Adrenal gland (tissue), 12 donors: ENCODE measurements around the gene CABCOCO1. TPM values are rescaled to one million over a fixed set of nuclear protein-coding genes. Genes with fewer than 3 reads are reported as not detected.
"Not testable (repeated sequence)": the region's sequence is repeated elsewhere in the genome, so short reads cannot be mapped to it uniquely, and the experiment has no call there.

Source experiments
- DNase-seq, 7 donors: peaks; one replicate each; pipeline ENCODE4 v3.0.0-alpha.2; 2019 to 2020
- H3K27ac ChIP-seq, 5 donors: fragments of 200-600 bp; sonication (generic) in 4 of 5; 1 replicate in 3 of 5; 2 replicates in 2 of 5; pipeline versions ENCODE4 v1.5.1 to v1.8.0; 2016 to 2020; ENCODE audit warnings: mild to moderate bottlenecking in 1 of 5
- H3K27me3 ChIP-seq: fragments of 200-600 bp; 2 replicates; pipeline ENCODE4 v1.8.0; 2021
- H3K36me3 ChIP-seq, 2 donors: fragments of 200-600 bp; replicated peaks in 1 of 2; 1 replicate in 1 of 2; 2 replicates in 1 of 2; pipeline versions ENCODE4 v1.5.1 to v1.8.0; 2018 to 2022
- H3K4me1 ChIP-seq, 2 donors: fragments of 200-600 bp; replicated peaks in 1 of 2; 1 replicate in 1 of 2; 2 replicates in 1 of 2; pipeline versions ENCODE4 v1.5.1 to v1.8.0; 2018 to 2021
- H3K4me3 ChIP-seq, 4 donors: fragments of 200-600 bp; sonication (generic) in 3 of 4; one replicate each; pipeline ENCODE4 v1.5.1; 2016 to 2018
- H3K9me3 ChIP-seq, 3 donors: fragments of 200-600 bp; sonication (generic) in 1 of 3; replicated peaks in 1 of 3; 1 replicate in 2 of 3; 2 replicates in 1 of 3; pipeline versions ENCODE4 v1.5.1 to v1.8.0; 2016 to 2021
- POLR2A ChIP-seq, 2 donors: fragments of 450-650 bp; IDR thresholded peaks; one replicate each; pipeline ENCODE4 v1.6.1; 2017; ENCODE audit warnings: antibody characterized with exemption in 2 of 2, mild to moderate bottlenecking in 2 of 2, moderate library complexity in 1 of 2
- WGBS, 4 donors: extraction: QIAGEN DNeasy Blood & Tissue Kit in 2 of 4; methylation state at CpG; one replicate each; pipeline versions ENCODE4 v1.1.5 to v1.1.7; 2013 to 2017; 5-methylcytosine and 5-hydroxymethylcytosine counted together
- intact Hi-C, 2 donors: fragments of 100-400 bp; cut with DNase I; formaldehyde crosslinking; loops; one replicate each; pipeline versions ENCODE4 v1.14.1 to v1.15.0; 2022 to 2023
- polyA plus RNA-seq, 3 donors: library from polyadenylated mRNA; stranded (reverse); fragments of 200-250 nt in 2 of 3; fragments of 350-450 nt in 1 of 3; fragmentation: Illumina TruSeq in 1 of 3; extraction: RNeasy Lipid Tissue Mini Kit (QIAGEN cat#74804) in 1 of 3; gene quantifications; one replicate each; pipeline ENCODE4 v1.2.3, GENCODE V29; 2013 to 2014
- total RNA-seq, 9 donors: library from RNA; depleted of rRNA in 4 of 9; stranded (reverse); fragments of >200 nt in 4 of 9; fragments of 120-200 nt in 1 of 9; fragmentation: NEBNext Ultra II Directional in 1 of 9; extraction: Animal tissue kit (Norgen Biotek cat#: 25700) in 1 of 9; gene quantifications; one replicate each; pipeline versions ENCODE4 v1.1.0 to v1.2.4, GENCODE V29; 2013 to 2023
- TF ChIP-seq, protein P1 (sequence below), 6 experiments: fragments of 450-650 bp in 4 of 6; fragments of 200-600 bp in 2 of 6; sonication (generic) in 1 of 6; IDR thresholded peaks; 1 replicate in 5 of 6; 2 replicates in 1 of 6; pipeline versions ENCODE4 v1.5.1 to v1.8.0; 2016 to 2021; ENCODE audit warnings: antibody characterized with exemption in 6 of 6, mild to moderate bottlenecking in 2 of 6, moderate library complexity in 1 of 6
- donor health status: healthy with polysubstance abuse.
- donor health status: Bipolar disorder and iron deficiency.
- donor health status: DM: yes; HTN: yes; CAD: no.
- donor health status: DM: no; HTN: no; CAD: no.
- donor health status: DM: no; HTN: no; CAD: no.
- donor health status: DM: yes; HTN: yes; CAD: no.

Gene CABCOCO1
- total and polyA plus RNA-seq, 12 donors: 0.36 to 2.9 (median 1.4) TPM; not detected in 6

DNA sequence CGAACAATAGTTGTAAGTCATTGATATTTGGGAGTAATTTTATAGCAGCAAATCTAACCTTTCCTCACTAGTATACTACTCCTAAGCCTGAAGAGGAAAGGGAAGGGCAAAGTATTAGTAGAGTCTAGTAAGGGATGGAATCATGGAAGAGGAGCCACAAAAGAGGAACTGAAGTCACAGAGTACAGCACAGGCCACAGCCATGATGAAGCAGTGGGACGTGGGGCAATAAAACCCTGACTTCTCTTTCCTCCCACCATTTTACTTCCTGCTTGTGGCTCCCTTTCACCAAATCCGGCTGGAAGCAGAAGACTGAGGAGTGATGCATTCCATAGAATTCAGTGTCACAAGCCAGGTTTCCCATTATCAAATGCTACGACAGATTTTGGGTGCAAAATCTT lies 58.7 kb downstream of the CABCOCO1 start:
- Histone ChIP-seq H3K4me3 (no peak overlapping the region), H3K27ac (no peak overlapping the region), H3K36me3 (no peaks in the 10 kb centered on the region), H3K9me3 (peaks cover 0 to 7% (median 0%) of the 10 kb centered on the region in 3 donors), H3K27me3 (no peaks in the 10 kb centered on the region), H3K4me1 (no peaks in the 10 kb centered on the region)
- no peak for TF ChIP-seq POLR2A (IDR thresholded peaks at IDR 0.05)
- TF ChIP-seq, protein P1, sequence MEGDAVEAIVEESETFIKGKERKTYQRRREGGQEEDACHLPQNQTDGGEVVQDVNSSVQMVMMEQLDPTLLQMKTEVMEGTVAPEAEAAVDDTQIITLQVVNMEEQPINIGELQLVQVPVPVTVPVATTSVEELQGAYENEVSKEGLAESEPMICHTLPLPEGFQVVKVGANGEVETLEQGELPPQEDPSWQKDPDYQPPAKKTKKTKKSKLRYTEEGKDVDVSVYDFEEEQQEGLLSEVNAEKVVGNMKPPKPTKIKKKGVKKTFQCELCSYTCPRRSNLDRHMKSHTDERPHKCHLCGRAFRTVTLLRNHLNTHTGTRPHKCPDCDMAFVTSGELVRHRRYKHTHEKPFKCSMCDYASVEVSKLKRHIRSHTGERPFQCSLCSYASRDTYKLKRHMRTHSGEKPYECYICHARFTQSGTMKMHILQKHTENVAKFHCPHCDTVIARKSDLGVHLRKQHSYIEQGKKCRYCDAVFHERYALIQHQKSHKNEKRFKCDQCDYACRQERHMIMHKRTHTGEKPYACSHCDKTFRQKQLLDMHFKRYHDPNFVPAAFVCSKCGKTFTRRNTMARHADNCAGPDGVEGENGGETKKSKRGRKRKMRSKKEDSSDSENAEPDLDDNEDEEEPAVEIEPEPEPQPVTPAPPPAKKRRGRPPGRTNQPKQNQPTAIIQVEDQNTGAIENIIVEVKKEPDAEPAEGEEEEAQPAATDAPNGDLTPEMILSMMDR (IDR thresholded peaks at IDR 0.05): no peak
- no peak for DNase-seq
- intact Hi-C loops: no loop called here
- WGBS, 4 donors: 85 to 88% (median 87%) methylated on average over 4 of the region's 4 CpGs

DNA sequence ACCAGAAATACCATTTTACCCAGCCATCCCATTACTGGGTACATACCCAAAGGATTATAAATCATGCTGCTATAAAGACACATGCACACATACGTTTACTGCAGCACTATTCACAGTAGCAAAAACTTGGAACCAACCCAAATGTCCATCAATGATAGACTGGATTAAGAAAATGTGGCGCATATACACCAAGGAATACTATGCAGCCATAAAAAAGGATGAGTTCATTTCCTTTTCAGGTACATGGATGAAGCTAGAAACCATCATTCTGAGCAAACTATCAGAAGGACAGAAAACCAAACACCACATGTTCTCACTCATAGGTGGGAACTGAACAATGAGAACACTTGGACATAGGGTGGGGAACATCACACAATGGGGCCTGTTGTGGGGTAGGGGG lies 62.5 kb downstream of the CABCOCO1 start:
- H3K27me3 ChIP-seq, H3K36me3 ChIP-seq, H3K4me3 ChIP-seq, intact Hi-C loops, H3K27ac ChIP-seq, H3K9me3 ChIP-seq, H3K4me1 ChIP-seq, DNase-seq: not testable (repeated sequence)
- 72 to 94% (median 84%) methylated on average over 2 of the region's 2 CpGs for WGBS, 4 donors

DNA sequence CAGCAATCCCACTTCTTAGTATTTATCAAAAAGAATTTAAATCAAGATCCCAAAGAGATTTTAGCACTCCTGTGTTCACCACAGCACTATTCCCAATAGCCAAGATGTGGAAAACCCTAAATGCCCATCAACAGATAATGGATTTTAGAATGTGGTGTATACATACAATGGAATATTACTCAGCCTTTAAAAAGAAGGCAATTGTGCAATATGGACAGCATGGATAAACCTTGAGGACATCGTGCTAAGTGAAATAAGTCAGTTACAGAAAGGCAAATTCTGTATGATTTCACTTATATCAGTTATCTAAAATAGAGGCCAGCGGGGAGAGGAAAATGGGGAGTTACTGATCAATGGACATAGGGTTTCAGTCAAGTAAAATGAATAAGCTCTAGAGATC lies 66.9 kb downstream of the CABCOCO1 start:
- no peaks in the 10 kb centered on the region for H3K27me3 ChIP-seq
- no peak overlapping the region for H3K4me3 ChIP-seq
- TF ChIP-seq, protein P1 (IDR thresholded peaks at IDR 0.05): no peak
- TF ChIP-seq POLR2A (IDR thresholded peaks at IDR 0.05): no peak
- intact Hi-C loops: no loop called here
- H3K9me3 ChIP-seq: no peaks in the 10 kb centered on the region
- H3K27ac ChIP-seq: no peak overlapping the region
- no peaks in the 10 kb centered on the region for H3K4me1 ChIP-seq
- H3K36me3 ChIP-seq: no peaks in the 10 kb centered on the region
- 95 to 96% (median 95%) methylated on average over 2 of the region's 2 CpGs for WGBS, 4 donors
- no peak for DNase-seq

DNA sequence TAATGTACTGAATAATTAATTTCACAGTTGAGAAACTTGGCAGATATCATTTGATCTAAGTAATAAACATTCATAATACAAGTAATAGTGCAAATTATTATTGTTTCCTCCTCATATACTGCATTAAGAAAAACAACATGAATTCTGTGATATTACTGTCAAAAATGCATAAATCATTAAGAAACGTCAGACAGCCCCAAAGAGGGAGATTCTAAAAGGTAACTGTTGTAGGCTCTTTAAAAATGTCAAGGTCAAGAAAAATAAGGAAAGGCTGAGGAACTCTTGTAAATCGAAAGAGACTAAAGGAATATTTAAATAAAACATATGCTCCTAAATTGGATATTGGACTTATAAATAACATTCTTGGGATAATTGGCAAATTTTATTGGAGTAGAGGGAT lies 67.9 kb downstream of the CABCOCO1 start:
- TF ChIP-seq POLR2A (IDR thresholded peaks at IDR 0.05): no peak
- TF ChIP-seq, protein P1 (IDR thresholded peaks at IDR 0.05): no peak
- Histone ChIP-seq H3K27me3 (no peaks in the 10 kb centered on the region), H3K36me3 (no peaks in the 10 kb centered on the region), H3K9me3 (no peaks in the 10 kb centered on the region), H3K4me3 (no peak overlapping the region), H3K27ac (no peak overlapping the region), H3K4me1 (no peaks in the 10 kb centered on the region)
- WGBS, 4 donors: 40 to 62% (median 46%) methylated on average over 2 of the region's 2 CpGs
- no peak for DNase-seq
- intact Hi-C loops: no loop called here

DNA sequence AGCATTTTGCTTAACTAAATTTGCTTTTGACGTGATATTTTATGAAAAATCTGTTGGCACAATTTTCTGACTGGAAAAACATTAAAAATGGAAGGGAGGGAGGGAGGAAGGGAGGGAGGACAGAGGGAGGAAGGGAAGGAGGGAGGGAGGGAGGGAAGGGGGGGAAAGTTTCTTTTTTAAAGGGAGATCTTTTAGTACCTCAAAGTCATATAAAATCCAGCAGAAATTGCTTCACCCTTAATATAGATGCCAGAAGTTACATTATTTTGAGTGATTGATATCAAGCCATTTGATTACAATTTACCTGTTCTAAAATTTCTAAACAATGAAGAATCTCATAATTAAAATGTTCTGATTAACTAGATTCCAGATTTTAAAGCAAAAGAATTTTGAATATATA lies 68.9 kb downstream of the CABCOCO1 start:
- H3K4me3 ChIP-seq: no peak overlapping the region
- DNase-seq: no peak
- TF ChIP-seq, protein P1 (IDR thresholded peaks at IDR 0.05): no peak
- TF ChIP-seq POLR2A (IDR thresholded peaks at IDR 0.05): no peak
- H3K4me1 ChIP-seq: no peaks in the 10 kb centered on the region
- no peaks in the 10 kb centered on the region for H3K36me3 ChIP-seq
- no peaks in the 10 kb centered on the region for H3K27me3 ChIP-seq
- intact Hi-C loops: no loop called here
- no peaks in the 10 kb centered on the region for H3K9me3 ChIP-seq
- WGBS, 4 donors: 38 to 47% (median 44%) methylated on average over 1 of the region's 1 CpG
- H3K27ac ChIP-seq: no peak overlapping the region
